MM.1S (cell line): Measurements from ENCODE around the gene AKR1E2.
"Not testable (repeated sequence)": the region's sequence is repeated elsewhere in the genome, so short reads cannot be mapped to it uniquely, and the experiment has no call there.

Experiments used
- DNase-seq: peaks from one replicate; pipeline ENCODE4 v3.0.0-alpha.2; 2015
- H2AFZ ChIP-seq: fragments of 300-600 bp; sonication (generic); 2 replicates; pipeline ENCODE4 v1.6.0; 2016; ENCODE audit warnings: antibody characterized with exemption, low read length
- H3F3A ChIP-seq: fragments of 300-600 bp; sonication (generic); 2 replicates; pipeline ENCODE4 v1.6.1; 2016; ENCODE audit warnings: mild to moderate bottlenecking, antibody characterized with exemption, low read length, moderate library complexity, mixed read lengths; ENCODE audit not compliant: insufficient read depth
- H3K27ac ChIP-seq: fragments of 300-600 bp; sonication (generic); 2 replicates; pipeline ENCODE4 v1.5.1; 2016; ENCODE audit warnings: mild to moderate bottlenecking, low read length
- H3K27me3 ChIP-seq: fragments of 300-600 bp; sonication (generic); replicated peaks from 2 replicates; pipeline ENCODE4 v1.6.0; 2016; ENCODE audit warnings: low read length; ENCODE audit not compliant: insufficient read depth
- H3K36me3 ChIP-seq: fragments of 300-600 bp; sonication (generic); replicated peaks from 2 replicates; pipeline ENCODE4 v1.6.1; 2016; ENCODE audit warnings: mild to moderate bottlenecking, low read length, mixed read lengths; ENCODE audit not compliant: insufficient read depth
- H3K4me1 ChIP-seq: fragments of 300-600 bp; sonication (generic); 2 replicates; pipeline ENCODE4 v1.6.1; 2016; ENCODE audit warnings: low read length, mixed read lengths
- H3K4me2 ChIP-seq: fragments of 300-600 bp; sonication (generic); 2 replicates; pipeline ENCODE4 v1.6.0; 2016; ENCODE audit warnings: low read depth, low read length
- H3K4me3 ChIP-seq: fragments of 300-600 bp; sonication (generic); 2 replicates; pipeline ENCODE4 v1.5.1; 2016; ENCODE audit warnings: low read length, mixed read lengths
- H3K79me2 ChIP-seq: fragments of 300-600 bp; sonication (generic); 2 replicates; pipeline ENCODE4 v1.6.1; 2016; ENCODE audit warnings: mixed run types, low read length, mixed read lengths
- H3K9ac ChIP-seq: fragments of 300-600 bp; sonication (generic); 2 replicates; pipeline ENCODE4 v1.6.1; 2016; ENCODE audit warnings: low read length, mixed read lengths
- H3K9me2 ChIP-seq: fragments of 300-600 bp; sonication (generic); replicated peaks from 2 replicates; pipeline ENCODE4 v1.6.1; 2016; ENCODE audit warnings: mild to moderate bottlenecking, low read length, mixed read lengths; ENCODE audit not compliant: insufficient read depth
- H3K9me3 ChIP-seq: fragments of 300-600 bp; sonication (generic); replicated peaks from 2 replicates; pipeline ENCODE4 v1.6.1; 2016; ENCODE audit warnings: mild to moderate bottlenecking, low read length, mixed read lengths; ENCODE audit not compliant: insufficient read depth
- H4K20me1 ChIP-seq: fragments of 300-600 bp; sonication (generic); 2 replicates; pipeline ENCODE4 v1.6.1; 2016; ENCODE audit warnings: mild to moderate bottlenecking, low read length, moderate library complexity, mixed read lengths; ENCODE audit not compliant: insufficient read depth
- CTCF ChIP-seq: fragments of 300-600 bp; sonication (generic); IDR thresholded peaks from 2 replicates; pipeline ENCODE4 v1.5.1; 2016; ENCODE audit warnings: antibody characterized with exemption, low read length, mixed read lengths
- EZH2 ChIP-seq: fragments of 300-600 bp; sonication (generic); optimal IDR thresholded peaks from 2 replicates; pipeline ENCODE3; 2017; ENCODE audit warnings: low read depth, mild to moderate bottlenecking, antibody characterized with exemption, low read length, mixed read lengths
- EZH2phosphoT487 ChIP-seq: fragments of 300-600 bp; sonication (generic); IDR thresholded peaks from 2 replicates; pipeline ENCODE4 v1.6.1; 2018; ENCODE audit warnings: antibody characterized with exemption, low read length

Gene AKR1E2

GRCh38 chr10:4815646-4816180, 10.3 kb upstream of the AKR1E2 start:
- DNase-seq, H3K9me3 ChIP-seq: not testable (repeated sequence)

GRCh38 chr10:4816966-4817365, 9.0 kb upstream of the AKR1E2 start:
- no peaks in the 10 kb centered on the region for H4K20me1 ChIP-seq
- H3K27me3 ChIP-seq, result no peaks in the 10 kb centered on the region
- H3K4me1 ChIP-seq, result peaks cover 6% of the 10 kb centered on the region; the same call in 1 of the 2 replicates
- H3K9me3 ChIP-seq, result no peaks in the 10 kb centered on the region
- no peak overlapping the region for H3K9ac ChIP-seq
- H3F3A ChIP-seq, result no peaks in the 10 kb centered on the region
- no peak for DNase-seq
- no peak overlapping the region for H3K27ac ChIP-seq
- no peak overlapping the region for H3K4me3 ChIP-seq
- no peaks in the 10 kb centered on the region for H3K36me3 ChIP-seq
- no peaks in the 10 kb centered on the region for H3K9me2 ChIP-seq
- TF ChIP-seq EZH2 (no peak), CTCF (no peak), EZH2phosphoT487 (no peak)
- no peaks in the 10 kb centered on the region for H3K79me2 ChIP-seq
- H2AFZ ChIP-seq, result no peak overlapping the region
- no peak overlapping the region for H3K4me2 ChIP-seq

More at GRCh38 chr10:4815646-4816180, 10.3 kb upstream of the AKR1E2 start:
- H3K4me2 ChIP-seq, H2AFZ ChIP-seq, H3K9me2 ChIP-seq, H3K79me2 ChIP-seq, H3K36me3 ChIP-seq, H3K27me3 ChIP-seq, H3F3A ChIP-seq, H3K9ac ChIP-seq, H3K27ac ChIP-seq, H4K20me1 ChIP-seq, H3K4me3 ChIP-seq, H3K4me1 ChIP-seq: not testable (repeated sequence)
- peak; percentile 64 for TF ChIP-seq CTCF

- Histone ChIP-seq H4K20me1 (no peaks in the 10 kb centered on the region), H3K4me3 (no peak overlapping the region), H3K9me3 (no peaks in the 10 kb centered on the region), H3K4me1 (peaks cover 6% of the 10 kb centered on the region; the same call in 1 of the 2 replicates), H3K79me2 (no peaks in the 10 kb centered on the region), H3K9me2 (no peaks in the 10 kb centered on the region), H3F3A (no peaks in the 10 kb centered on the region), H3K27me3 (no peaks in the 10 kb centered on the region), H3K9ac (no peak overlapping the region), H3K36me3 (no peaks in the 10 kb centered on the region), H3K4me2 (no peak overlapping the region), H2AFZ (no peak overlapping the region), H3K27ac (no peak overlapping the region)
- DNase-seq, result no peak
- TF ChIP-seq EZH2, result no peak
- no peak for TF ChIP-seq EZH2phosphoT487
Observed at GRCh38 chr10:4819067-4819466, 6.9 kb upstream of the AKR1E2 start.

GRCh38 chr10:4819707-4820106, 6.3 kb upstream of the AKR1E2 start:
- H3K36me3 ChIP-seq, result no peaks in the 10 kb centered on the region
- H3K4me2 ChIP-seq, result no peak overlapping the region
- no peak for DNase-seq
- H3K79me2 ChIP-seq, result no peaks in the 10 kb centered on the region
- no peak overlapping the region for H3K27ac ChIP-seq
- no peaks in the 10 kb centered on the region for H3K9me2 ChIP-seq
- H3K9me3 ChIP-seq, result no peaks in the 10 kb centered on the region
- H4K20me1 ChIP-seq, result no peaks in the 10 kb centered on the region
- peaks cover 6% of the 10 kb centered on the region; the same call in 1 of the 2 replicates for H3K4me1 ChIP-seq
- TF ChIP-seq EZH2 (no peak), CTCF (no peak), EZH2phosphoT487 (no peak)
- H2AFZ ChIP-seq, result no peak overlapping the region
- no peak overlapping the region for H3K4me3 ChIP-seq
- H3F3A ChIP-seq, result no peaks in the 10 kb centered on the region
- no peaks in the 10 kb centered on the region for H3K27me3 ChIP-seq
- H3K9ac ChIP-seq, result no peak overlapping the region
